Measurements from ENCODE around the gene REM2.

The REM2 gene

GRCh38 chr14:22878271-22879246 is 4.5 kb upstream of the REM2 start:
- Histone ChIP-seq H3K36me3 (ENCODE audit: insufficient read depth, low read length) (peaks cover 60% of the 10 kb centered on the region), H3K27me3 (ENCODE audit: control insufficient read depth, insufficient read depth, low read length) (no peaks in the 10 kb centered on the region), H3K9ac (ENCODE audit: low read depth, low read length) (no peak overlapping the region), H3K4me1 (ENCODE audit: control insufficient read depth, insufficient read depth, low read length) (no peaks in the 10 kb centered on the region), H3K4me2 (ENCODE audit: low read length) (no peak overlapping the region), H3K4me3 (ENCODE audit: low read length) (no peak overlapping the region), H3K9me3 (replicated peaks; ENCODE audit: low read length) (no peaks in the 10 kb centered on the region)

DNA sequence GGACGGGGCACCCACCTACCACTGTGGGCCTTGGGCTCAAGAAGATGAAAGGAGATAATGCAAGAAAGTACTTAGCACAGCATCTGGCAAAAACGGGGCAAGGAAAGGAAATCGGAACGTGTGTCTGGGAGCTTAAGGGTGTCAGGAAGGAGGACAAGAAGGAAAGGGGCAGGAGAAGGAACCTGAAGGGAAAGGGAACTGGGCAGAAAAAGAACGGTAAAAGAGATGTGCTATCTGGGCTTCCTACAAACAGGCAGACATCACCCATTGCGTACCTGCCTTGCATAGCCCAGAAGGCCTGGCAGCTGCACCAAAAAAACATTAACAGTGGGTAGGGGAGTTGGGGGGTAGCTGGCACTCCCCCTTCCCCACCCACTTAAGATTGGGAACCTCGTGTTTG is 958 bp upstream of the REM2 start:
- H3K9me3 ChIP-seq (replicated peaks; ENCODE audit: low read length): no peaks in the 10 kb centered on the region
- peaks cover 27% of the 10 kb centered on the region for H3K36me3 ChIP-seq (ENCODE audit: insufficient read depth, low read length)
- peaks cover 5% of the 10 kb centered on the region for H3K4me1 ChIP-seq (ENCODE audit: control insufficient read depth, insufficient read depth, low read length)
- no peak overlapping the region for H3K4me3 ChIP-seq (ENCODE audit: low read length)
- no peaks in the 10 kb centered on the region for H3K27me3 ChIP-seq (ENCODE audit: control insufficient read depth, insufficient read depth, low read length)
- H3K4me2 ChIP-seq (ENCODE audit: low read length): no peak overlapping the region
- H3K9ac ChIP-seq (ENCODE audit: low read depth, low read length): no peak overlapping the region

- Histone ChIP-seq H3K4me1 (ENCODE audit: control insufficient read depth, insufficient read depth, low read length) (peaks cover 11% of the 10 kb centered on the region), H3K4me2 (ENCODE audit: low read length) (no peak overlapping the region), H3K9ac (ENCODE audit: low read depth, low read length) (no peak overlapping the region), H3K9me3 (replicated peaks; ENCODE audit: low read length) (no peaks in the 10 kb centered on the region), H3K4me3 (ENCODE audit: low read length) (no peak overlapping the region), H3K27me3 (ENCODE audit: control insufficient read depth, insufficient read depth, low read length) (no peaks in the 10 kb centered on the region), H3K36me3 (ENCODE audit: insufficient read depth, low read length) (peaks cover 21% of the 10 kb centered on the region)
Observed at GRCh38 chr14:22882529-22883172, 371 bp upstream of the REM2 start.

GRCh38 chr14:22884076-22884737 is 1.2 kb downstream of the REM2 start:
- Histone ChIP-seq H3K36me3 (ENCODE audit: insufficient read depth, low read length) (peaks cover 7% of the 10 kb centered on the region), H3K9me3 (replicated peaks; ENCODE audit: low read length) (no peaks in the 10 kb centered on the region), H3K27me3 (ENCODE audit: control insufficient read depth, insufficient read depth, low read length) (no peaks in the 10 kb centered on the region), H3K4me1 (ENCODE audit: control insufficient read depth, insufficient read depth, low read length) (peaks cover 16% of the 10 kb centered on the region), H3K4me2 (ENCODE audit: low read length) (no peak overlapping the region), H3K4me3 (ENCODE audit: low read length) (no peak overlapping the region), H3K9ac (ENCODE audit: low read depth, low read length) (no peak overlapping the region)

GRCh38 chr14:22884738-22885523 is 1.9 kb downstream of the REM2 start:
- H3K9ac ChIP-seq (ENCODE audit: low read depth, low read length): no peak overlapping the region
- no peaks in the 10 kb centered on the region for H3K9me3 ChIP-seq (replicated peaks; ENCODE audit: low read length)
- H3K4me2 ChIP-seq (ENCODE audit: low read length): no peak overlapping the region
- H3K27me3 ChIP-seq (ENCODE audit: control insufficient read depth, insufficient read depth, low read length): no peaks in the 10 kb centered on the region
- H3K4me1 ChIP-seq (ENCODE audit: control insufficient read depth, insufficient read depth, low read length): peaks cover 16% of the 10 kb centered on the region
- H3K36me3 ChIP-seq (ENCODE audit: insufficient read depth, low read length): no peaks in the 10 kb centered on the region
- no peak overlapping the region for H3K4me3 ChIP-seq (ENCODE audit: low read length)

DNA sequence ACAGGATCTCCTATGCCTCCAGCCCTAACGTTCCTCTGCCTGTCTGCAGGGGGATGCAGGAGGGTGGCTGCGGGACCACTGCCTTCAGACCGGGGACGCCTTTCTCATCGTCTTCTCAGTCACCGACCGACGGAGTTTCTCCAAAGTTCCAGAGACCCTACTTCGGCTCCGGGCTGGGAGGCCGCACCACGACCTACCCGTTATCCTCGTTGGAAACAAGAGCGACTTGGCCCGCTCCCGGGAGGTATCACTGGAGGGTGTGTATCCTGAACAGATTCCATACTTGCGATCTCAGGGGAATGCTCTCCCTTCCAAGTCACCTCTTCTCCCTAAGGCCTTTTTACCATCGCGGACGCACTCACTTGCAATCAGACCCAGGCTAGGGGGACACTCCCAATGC is 3.0 kb downstream of the REM2 start:
- Histone ChIP-seq H3K9ac (ENCODE audit: low read depth, low read length) (no peak overlapping the region), H3K4me2 (ENCODE audit: low read length) (peak overlapping the region; percentile 79), H3K27me3 (ENCODE audit: control insufficient read depth, insufficient read depth, low read length) (no peaks in the 10 kb centered on the region), H3K4me3 (ENCODE audit: low read length) (no peak overlapping the region), H3K4me1 (ENCODE audit: control insufficient read depth, insufficient read depth, low read length) (peaks cover 16% of the 10 kb centered on the region), H3K36me3 (ENCODE audit: insufficient read depth, low read length) (no peaks in the 10 kb centered on the region), H3K9me3 (replicated peaks; ENCODE audit: low read length) (no peaks in the 10 kb centered on the region)

- no peaks in the 10 kb centered on the region for H3K27me3 ChIP-seq (ENCODE audit: control insufficient read depth, insufficient read depth, low read length)
- peak overlapping the region; percentile 79 for H3K9ac ChIP-seq (ENCODE audit: low read depth, low read length)
- no peaks in the 10 kb centered on the region for H3K9me3 ChIP-seq (replicated peaks; ENCODE audit: low read length)
- H3K4me3 ChIP-seq (ENCODE audit: low read length): peak overlapping the region; percentile 68
- H3K4me1 ChIP-seq (ENCODE audit: control insufficient read depth, insufficient read depth, low read length): peaks cover 16% of the 10 kb centered on the region
- H3K36me3 ChIP-seq (ENCODE audit: insufficient read depth, low read length): no peaks in the 10 kb centered on the region
- H3K4me2 ChIP-seq (ENCODE audit: low read length): peak overlapping the region; percentile 79
Observed at GRCh38 chr14:22886500-22887259, 3.7 kb downstream of the REM2 start.

DNA sequence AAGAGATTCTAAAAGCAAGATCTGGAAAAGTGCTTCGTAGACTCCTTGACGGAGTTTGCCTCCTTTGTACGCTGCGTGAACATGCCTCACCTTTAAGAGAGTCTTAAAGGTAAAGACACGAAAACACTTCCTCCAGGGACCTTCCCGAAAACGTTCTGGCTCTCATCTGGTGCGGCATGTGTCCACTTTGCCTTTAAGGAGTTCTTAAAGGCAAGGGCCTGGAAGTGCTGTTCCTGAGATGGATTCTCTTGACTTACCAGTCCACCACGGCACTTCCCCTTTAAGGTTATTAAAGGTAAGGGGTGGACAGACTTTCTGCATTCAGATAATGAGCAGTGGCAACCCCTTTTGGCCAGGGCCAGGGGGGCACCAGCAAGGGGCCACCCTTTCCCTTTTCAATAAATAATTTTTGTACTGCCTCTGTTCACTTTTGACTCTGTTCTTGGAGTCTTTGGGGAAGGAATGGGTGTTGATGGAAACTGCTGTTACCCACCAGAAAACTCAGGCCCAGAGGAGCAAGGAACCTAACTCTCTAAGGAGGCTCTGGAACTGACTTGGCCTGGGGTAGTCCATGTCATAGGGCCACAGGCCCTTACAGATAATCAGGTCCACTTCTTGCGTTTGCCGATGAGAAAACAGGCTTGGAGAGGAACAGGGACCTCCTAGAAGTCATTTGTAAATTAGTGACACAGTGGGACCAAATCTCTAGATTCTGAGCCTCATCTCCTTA is 4.4 kb downstream of the REM2 start:
- peak overlapping the region; percentile 79 for H3K9ac ChIP-seq (ENCODE audit: low read depth, low read length)

GRCh38 chr14:22887990-22888378 is 5.0 kb downstream of the REM2 start:
- Histone ChIP-seq H3K4me2 (ENCODE audit: low read length) (peak overlapping the region; percentile 79), H3K9ac (ENCODE audit: low read depth, low read length) (peak overlapping the region; percentile 79), H3K4me3 (ENCODE audit: low read length) (peak overlapping the region; percentile 68), H3K27me3 (ENCODE audit: control insufficient read depth, insufficient read depth, low read length) (no peaks in the 10 kb centered on the region), H3K9me3 (replicated peaks; ENCODE audit: low read length) (no peaks in the 10 kb centered on the region), H3K36me3 (ENCODE audit: insufficient read depth, low read length) (no peaks in the 10 kb centered on the region), H3K4me1 (ENCODE audit: control insufficient read depth, insufficient read depth, low read length) (peaks cover 16% of the 10 kb centered on the region)

More for the DNA sequence above, 4.4 kb downstream of the REM2 start:
- no peaks in the 10 kb centered on the region for H3K9me3 ChIP-seq (replicated peaks; ENCODE audit: low read length)
- peaks cover 16% of the 10 kb centered on the region for H3K4me1 ChIP-seq (ENCODE audit: control insufficient read depth, insufficient read depth, low read length)
- H3K4me3 ChIP-seq (ENCODE audit: low read length): peak overlapping the region; percentile 68
- no peaks in the 10 kb centered on the region for H3K36me3 ChIP-seq (ENCODE audit: insufficient read depth, low read length)
- H3K4me2 ChIP-seq (ENCODE audit: low read length): peak overlapping the region; percentile 79
- no peaks in the 10 kb centered on the region for H3K27me3 ChIP-seq (ENCODE audit: control insufficient read depth, insufficient read depth, low read length)

- Histone ChIP-seq H3K4me3 (ENCODE audit: low read length) (no peak overlapping the region), H3K4me2 (ENCODE audit: low read length) (no peak overlapping the region), H3K4me1 (ENCODE audit: control insufficient read depth, insufficient read depth, low read length) (peaks cover 16% of the 10 kb centered on the region), H3K9me3 (replicated peaks; ENCODE audit: low read length) (no peaks in the 10 kb centered on the region), H3K27me3 (ENCODE audit: control insufficient read depth, insufficient read depth, low read length) (no peaks in the 10 kb centered on the region), H3K9ac (ENCODE audit: low read depth, low read length) (no peak overlapping the region), H3K36me3 (ENCODE audit: insufficient read depth, low read length) (no peaks in the 10 kb centered on the region)
Observed at GRCh38 chr14:22888662-22889061, 5.6 kb downstream of the REM2 start.

All from skeletal muscle satellite cell (primary cell).